Measurements from ENCODE around the gene ZBTB47. TPM values are rescaled to one million over a fixed set of nuclear protein-coding genes. Genes with fewer than 3 reads are reported as not detected.

Gene ZBTB47
- total RNA-seq, 2 experiments from 2014 or later: 0.43 to 0.45 TPM

DNA sequence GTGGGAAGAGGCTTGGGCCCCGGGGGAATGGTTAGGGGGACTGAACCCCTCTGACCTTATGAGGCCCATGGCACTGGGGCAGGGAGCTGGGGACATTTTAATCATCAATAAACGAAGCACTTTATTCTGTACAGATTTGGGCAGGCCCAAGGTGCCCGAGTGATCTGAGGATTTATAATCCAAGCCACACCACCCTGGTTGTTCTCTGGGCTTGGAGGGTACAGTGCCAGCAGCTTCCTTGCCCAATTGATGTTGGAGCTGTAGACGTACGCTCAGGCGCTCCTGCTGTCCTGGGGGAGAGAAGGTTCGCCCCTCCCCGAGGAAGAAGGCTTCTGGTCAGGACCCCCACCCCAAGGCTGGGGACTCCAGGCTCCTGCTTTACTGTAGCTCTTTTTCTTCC lies 12.5 kb downstream of the ZBTB47 start:
- H3K4me1 Mint-ChIP-seq (ENCODE audit: low read depth): no peaks in the 10 kb centered on the region
- H3K27ac Mint-ChIP-seq: no peak overlapping the region
- POLR2A ChIA-PET: interaction anchor here (0.6 kb wide), 1 partner anchor 11 kb away, joined by 3 read pairs; no protein-coding TSS in a partner anchor
- no peak for TF ChIP-seq CTCF (IDR thresholded peaks at IDR 0.05)
- intact Hi-C loops (cut with micrococcal nuclease): no loop called here
- H3K9me3 Mint-ChIP-seq: no peaks in the 10 kb centered on the region
- CTCF ChIA-PET: interaction anchor here (1.0 kb wide), 1 partner anchor 46 kb away, joined by 3 read pairs; no protein-coding TSS in a partner anchor
- no peaks in the 10 kb centered on the region for H3K36me3 Mint-ChIP-seq (ENCODE audit: low read depth)
- H3K27me3 Mint-ChIP-seq: no peaks in the 10 kb centered on the region
- no peak overlapping the region for H3K4me3 Mint-ChIP-seq
- no peak for DNase-seq
- no peak for ATAC-seq

GRCh38 chr3:42666577-42666998 lies 13.1 kb downstream of the ZBTB47 start:
- intact Hi-C loops (cut with micrococcal nuclease): no loop called here
- DNase-seq (no peak), ATAC-seq (no peak)
- CTCF ChIA-PET: no interaction called here
- Mint-ChIP-seq H3K9me3 (no peaks in the 10 kb centered on the region), H3K36me3 (ENCODE audit: low read depth) (no peaks in the 10 kb centered on the region), H3K27me3 (no peaks in the 10 kb centered on the region), H3K27ac (no peak overlapping the region), H3K4me1 (ENCODE audit: low read depth) (no peaks in the 10 kb centered on the region), H3K4me3 (no peak overlapping the region)
- TF ChIP-seq CTCF (IDR thresholded peaks at IDR 0.05): no peak
- POLR2A ChIA-PET: interaction anchor here (0.6 kb wide), 1 partner anchor 11 kb away, joined by 3 read pairs; no protein-coding TSS in a partner anchor

GRCh38 chr3:42667096-42667522 lies 13.6 kb downstream of the ZBTB47 start:
- ChIA-PET POLR2A (no interaction called here), CTCF (no interaction called here)
- Mint-ChIP-seq H3K36me3 (ENCODE audit: low read depth) (no peaks in the 10 kb centered on the region), H3K27ac (no peak overlapping the region), H3K9me3 (no peaks in the 10 kb centered on the region), H3K27me3 (no peaks in the 10 kb centered on the region), H3K4me3 (no peak overlapping the region), H3K4me1 (ENCODE audit: low read depth) (no peaks in the 10 kb centered on the region)
- TF ChIP-seq CTCF (IDR thresholded peaks at IDR 0.05): no peak
- DNase-seq (no peak), ATAC-seq (no peak)
- intact Hi-C loops (cut with micrococcal nuclease): no loop called here

- Mint-ChIP-seq H3K9me3 (no peaks in the 10 kb centered on the region), H3K4me3 (no peak overlapping the region), H3K36me3 (ENCODE audit: low read depth) (no peaks in the 10 kb centered on the region), H3K4me1 (ENCODE audit: low read depth) (no peaks in the 10 kb centered on the region), H3K27ac (no peak overlapping the region), H3K27me3 (no peaks in the 10 kb centered on the region)
- intact Hi-C loops (cut with micrococcal nuclease): no loop called here
- TF ChIP-seq CTCF (IDR thresholded peaks at IDR 0.05): no peak
- ChIA-PET POLR2A (no interaction called here), CTCF (no interaction called here)
- no peak for ATAC-seq
- DNase-seq: no peak
Measured at GRCh38 chr3:42667523-42668412, 14.3 kb downstream of the ZBTB47 start.

DNA sequence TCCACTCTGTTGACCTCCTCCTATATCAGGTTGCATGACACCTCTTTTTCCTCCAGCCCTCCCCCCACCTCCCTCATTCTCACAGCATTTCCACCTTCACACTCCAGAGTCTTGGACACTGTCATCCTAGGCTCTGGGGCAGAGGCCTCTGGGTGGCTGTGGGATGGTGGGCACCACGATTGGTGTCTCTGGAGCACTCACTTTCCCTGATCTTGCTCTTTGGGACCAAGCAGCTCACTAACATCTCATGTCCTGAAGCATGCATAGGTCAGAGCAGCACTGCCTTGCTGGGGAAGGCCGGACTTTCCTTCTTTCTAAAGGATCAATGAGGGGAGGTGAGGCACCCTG lies 14.9 kb downstream of the ZBTB47 start:
- H3K4me1 Mint-ChIP-seq (ENCODE audit: low read depth): no peaks in the 10 kb centered on the region
- intact Hi-C loops (cut with micrococcal nuclease): no loop called here
- ChIA-PET POLR2A (no interaction called here), CTCF (interaction anchor here (1.7 kb wide), 1 partner anchor 76 kb away, joined by 5 read pairs; no protein-coding TSS in a partner anchor)
- H3K27me3 Mint-ChIP-seq: no peaks in the 10 kb centered on the region
- TF ChIP-seq CTCF (IDR thresholded peaks at IDR 0.05): no peak
- H3K36me3 Mint-ChIP-seq (ENCODE audit: low read depth): no peaks in the 10 kb centered on the region
- no peak for DNase-seq
- ATAC-seq: no peak
- no peaks in the 10 kb centered on the region for H3K9me3 Mint-ChIP-seq
- no peak overlapping the region for H3K4me3 Mint-ChIP-seq
- H3K27ac Mint-ChIP-seq: no peak overlapping the region
